ENCODE measurements around the gene CPXM2.

The CPXM2 gene

DNA sequence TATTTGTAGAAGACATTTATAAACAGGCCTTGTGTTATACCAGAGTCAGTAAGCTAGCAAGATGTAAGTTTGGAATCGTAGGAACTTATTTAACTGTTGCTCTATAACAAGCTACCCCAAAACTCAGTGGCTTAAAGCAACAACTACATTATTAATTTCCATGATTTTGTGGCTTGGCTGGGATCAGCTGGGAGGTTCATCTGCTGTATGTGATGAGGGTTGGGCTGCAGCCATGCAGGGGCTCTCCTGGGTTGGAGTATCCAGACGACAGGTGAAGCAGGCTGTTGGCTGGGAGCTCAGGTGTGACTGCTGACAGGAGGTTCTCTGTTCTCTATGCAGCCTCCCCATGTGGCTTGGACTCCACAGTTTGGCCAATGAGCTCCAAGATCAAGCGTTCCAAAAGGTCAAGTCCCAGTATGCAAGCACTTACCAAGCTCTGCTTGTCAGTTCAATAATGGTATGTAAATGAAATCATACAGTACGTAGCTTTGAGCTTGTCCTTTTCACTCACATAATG, 173.0 kb downstream of the CPXM2 start:
- Histone ChIP-seq H3K4me1 (ENCODE audit: control insufficient read depth, insufficient read depth, low read length, poor library complexity, severe bottlenecking) (no peaks in the 10 kb centered on the region), H3K27ac (ENCODE audit: insufficient read depth, low read length, poor library complexity, severe bottlenecking) (no peak overlapping the region), H3K36me3 (ENCODE audit: control insufficient read depth, insufficient read depth, low read length) (no peaks in the 10 kb centered on the region), H3K27me3 (replicated peaks; ENCODE audit: control insufficient read depth, insufficient read depth, low read length, poor library complexity, severe bottlenecking) (no peaks in the 10 kb centered on the region), H3K9me3 (ENCODE audit: control insufficient read depth, low read length) (no peaks in the 10 kb centered on the region), H3K4me3 (ENCODE audit: insufficient read depth, low read depth, low read length, poor library complexity, severe bottlenecking) (no peak overlapping the region)
- DNase-seq: no peak

DNA sequence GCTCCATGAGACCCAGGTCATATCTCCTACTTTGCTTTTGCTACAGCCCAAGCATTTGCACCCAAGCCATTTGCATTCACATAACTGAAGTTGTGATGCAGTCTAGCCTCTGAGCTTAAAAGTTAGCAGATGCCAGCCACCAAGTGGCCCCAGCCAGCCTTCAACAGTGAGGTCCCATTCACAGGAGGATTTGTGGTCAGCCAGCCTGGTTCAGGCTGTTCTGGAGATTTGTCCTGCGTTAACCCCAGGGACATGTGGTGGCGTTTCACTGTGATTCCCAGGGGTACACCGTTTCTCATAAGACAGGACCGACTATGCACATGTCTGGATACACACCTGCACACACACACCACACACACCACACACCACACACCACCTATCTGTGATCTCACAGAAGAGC, 174.3 kb downstream of the CPXM2 start:
- no peaks in the 10 kb centered on the region for H3K36me3 ChIP-seq (ENCODE audit: control insufficient read depth, insufficient read depth, low read length)
- no peaks in the 10 kb centered on the region for H3K9me3 ChIP-seq (ENCODE audit: control insufficient read depth, low read length)
- no peak for DNase-seq
- H3K4me3 ChIP-seq (ENCODE audit: insufficient read depth, low read depth, low read length, poor library complexity, severe bottlenecking): no peak overlapping the region
- H3K4me1 ChIP-seq (ENCODE audit: control insufficient read depth, insufficient read depth, low read length, poor library complexity, severe bottlenecking): no peaks in the 10 kb centered on the region
- no peak overlapping the region for H3K27ac ChIP-seq (ENCODE audit: insufficient read depth, low read length, poor library complexity, severe bottlenecking)
- H3K27me3 ChIP-seq (replicated peaks; ENCODE audit: control insufficient read depth, insufficient read depth, low read length, poor library complexity, severe bottlenecking): no peaks in the 10 kb centered on the region

DNA sequence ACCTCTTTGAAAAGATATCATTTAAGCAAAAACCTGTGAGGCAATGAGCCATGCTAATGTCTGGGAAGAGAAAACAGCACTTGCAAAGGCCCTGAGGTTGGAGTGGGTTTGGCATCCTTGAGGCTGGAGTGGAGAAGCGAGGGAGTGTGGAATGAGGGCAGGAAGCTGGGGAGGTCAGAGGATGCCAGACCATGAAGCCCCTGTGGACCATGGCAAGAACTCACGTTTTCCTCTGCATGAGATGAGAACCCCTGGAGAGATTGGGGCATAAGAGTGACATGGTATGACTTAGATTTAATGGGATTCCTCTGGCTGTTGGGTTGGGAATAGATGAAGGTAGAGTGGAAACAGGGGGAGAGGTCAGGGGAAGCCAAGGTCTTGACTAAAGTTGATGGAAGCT, 176.1 kb downstream of the CPXM2 start:
- H3K4me1 ChIP-seq (ENCODE audit: control insufficient read depth, insufficient read depth, low read length, poor library complexity, severe bottlenecking): no peaks in the 10 kb centered on the region
- H3K27ac ChIP-seq (ENCODE audit: insufficient read depth, low read length, poor library complexity, severe bottlenecking): no peak overlapping the region
- H3K27me3 ChIP-seq (replicated peaks; ENCODE audit: control insufficient read depth, insufficient read depth, low read length, poor library complexity, severe bottlenecking): no peaks in the 10 kb centered on the region
- H3K36me3 ChIP-seq (ENCODE audit: control insufficient read depth, insufficient read depth, low read length): no peaks in the 10 kb centered on the region
- no peaks in the 10 kb centered on the region for H3K9me3 ChIP-seq (ENCODE audit: control insufficient read depth, low read length)
- no peak overlapping the region for H3K4me3 ChIP-seq (ENCODE audit: insufficient read depth, low read depth, low read length, poor library complexity, severe bottlenecking)
- DNase-seq: no peak

DNA sequence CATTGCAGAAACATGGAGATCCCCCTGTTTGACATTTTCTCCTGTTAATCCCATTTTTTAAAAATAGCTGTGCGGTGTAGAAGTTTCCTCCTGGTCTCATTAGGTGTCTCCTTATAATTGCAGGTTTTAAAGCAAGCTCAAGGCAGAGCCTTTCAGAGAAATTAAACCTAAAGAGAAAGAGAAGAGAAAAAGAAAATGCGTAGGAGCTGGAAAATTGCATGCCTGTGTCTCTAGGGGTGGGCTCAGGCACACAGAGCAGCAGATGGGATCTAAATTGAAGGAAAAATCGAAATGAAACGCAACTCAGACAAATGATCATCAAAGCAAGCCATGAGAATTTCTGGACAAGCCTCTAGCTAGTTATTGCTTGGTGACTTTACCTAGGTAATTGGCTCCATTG, 185.4 kb downstream of the CPXM2 start:
- DNase-seq: no peak
- no peaks in the 10 kb centered on the region for H3K4me1 ChIP-seq (ENCODE audit: control insufficient read depth, insufficient read depth, low read length, poor library complexity, severe bottlenecking)

DNA sequence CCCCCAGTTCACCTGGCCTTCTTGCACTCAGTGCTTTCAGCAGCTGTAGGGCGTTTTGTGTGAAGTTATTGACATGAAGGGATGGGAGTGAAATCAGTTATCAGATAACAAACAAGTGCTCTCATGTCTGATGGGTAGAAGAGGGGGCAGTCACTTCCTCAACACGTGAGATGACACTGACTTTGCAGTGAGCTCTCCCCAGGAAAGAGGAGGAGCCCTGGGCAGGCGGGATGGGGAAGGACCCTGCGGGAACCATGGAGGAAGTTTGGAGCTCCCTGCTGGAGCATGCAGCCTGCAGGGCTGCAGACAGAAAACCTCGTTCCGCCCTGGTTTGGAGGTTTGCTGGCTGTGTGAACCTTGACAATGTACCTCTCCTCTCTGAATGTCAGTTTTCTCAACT, 186.8 kb downstream of the CPXM2 start:
- no peaks in the 10 kb centered on the region for H3K9me3 ChIP-seq (ENCODE audit: control insufficient read depth, low read length)
- no peak overlapping the region for H3K4me3 ChIP-seq (ENCODE audit: insufficient read depth, low read depth, low read length, poor library complexity, severe bottlenecking)
- no peaks in the 10 kb centered on the region for H3K36me3 ChIP-seq (ENCODE audit: control insufficient read depth, insufficient read depth, low read length)
- H3K27ac ChIP-seq (ENCODE audit: insufficient read depth, low read length, poor library complexity, severe bottlenecking): no peak overlapping the region
- no peak for DNase-seq
- no peaks in the 10 kb centered on the region for H3K27me3 ChIP-seq (replicated peaks; ENCODE audit: control insufficient read depth, insufficient read depth, low read length, poor library complexity, severe bottlenecking)
- no peaks in the 10 kb centered on the region for H3K4me1 ChIP-seq (ENCODE audit: control insufficient read depth, insufficient read depth, low read length, poor library complexity, severe bottlenecking)

More for the DNA sequence above, 185.4 kb downstream of the CPXM2 start:
- no peak overlapping the region for H3K4me3 ChIP-seq (ENCODE audit: insufficient read depth, low read depth, low read length, poor library complexity, severe bottlenecking)
- H3K27me3 ChIP-seq (replicated peaks; ENCODE audit: control insufficient read depth, insufficient read depth, low read length, poor library complexity, severe bottlenecking): no peaks in the 10 kb centered on the region
- no peaks in the 10 kb centered on the region for H3K36me3 ChIP-seq (ENCODE audit: control insufficient read depth, insufficient read depth, low read length)
- no peak overlapping the region for H3K27ac ChIP-seq (ENCODE audit: insufficient read depth, low read length, poor library complexity, severe bottlenecking)
- H3K9me3 ChIP-seq (ENCODE audit: control insufficient read depth, low read length): no peaks in the 10 kb centered on the region

DNA sequence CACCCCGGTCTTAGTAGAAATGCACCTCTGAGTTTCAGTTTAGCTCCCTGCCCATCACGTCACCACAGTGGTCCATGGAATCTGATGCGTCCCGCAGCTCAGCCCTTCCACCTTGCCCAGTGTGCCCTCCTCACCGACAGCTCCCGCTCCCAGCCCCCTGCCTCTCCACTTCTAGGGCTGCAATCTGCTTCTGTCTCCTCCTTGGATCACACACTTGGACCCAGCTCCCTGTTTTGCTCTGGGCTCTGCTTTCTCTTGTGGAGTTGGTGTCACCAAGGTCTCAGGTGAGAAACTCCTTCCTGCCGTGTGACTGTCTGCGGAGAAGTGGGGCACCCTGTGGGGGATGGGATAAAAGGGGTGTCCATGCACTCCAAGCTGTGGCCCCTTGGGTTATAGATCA, 187.5 kb downstream of the CPXM2 start:
- no peak for DNase-seq
- Histone ChIP-seq H3K36me3 (ENCODE audit: control insufficient read depth, insufficient read depth, low read length) (no peaks in the 10 kb centered on the region), H3K27me3 (replicated peaks; ENCODE audit: control insufficient read depth, insufficient read depth, low read length, poor library complexity, severe bottlenecking) (no peaks in the 10 kb centered on the region), H3K27ac (ENCODE audit: insufficient read depth, low read length, poor library complexity, severe bottlenecking) (no peak overlapping the region), H3K4me1 (ENCODE audit: control insufficient read depth, insufficient read depth, low read length, poor library complexity, severe bottlenecking) (no peaks in the 10 kb centered on the region), H3K9me3 (ENCODE audit: control insufficient read depth, low read length) (no peaks in the 10 kb centered on the region), H3K4me3 (ENCODE audit: insufficient read depth, low read depth, low read length, poor library complexity, severe bottlenecking) (no peak overlapping the region)

DNA sequence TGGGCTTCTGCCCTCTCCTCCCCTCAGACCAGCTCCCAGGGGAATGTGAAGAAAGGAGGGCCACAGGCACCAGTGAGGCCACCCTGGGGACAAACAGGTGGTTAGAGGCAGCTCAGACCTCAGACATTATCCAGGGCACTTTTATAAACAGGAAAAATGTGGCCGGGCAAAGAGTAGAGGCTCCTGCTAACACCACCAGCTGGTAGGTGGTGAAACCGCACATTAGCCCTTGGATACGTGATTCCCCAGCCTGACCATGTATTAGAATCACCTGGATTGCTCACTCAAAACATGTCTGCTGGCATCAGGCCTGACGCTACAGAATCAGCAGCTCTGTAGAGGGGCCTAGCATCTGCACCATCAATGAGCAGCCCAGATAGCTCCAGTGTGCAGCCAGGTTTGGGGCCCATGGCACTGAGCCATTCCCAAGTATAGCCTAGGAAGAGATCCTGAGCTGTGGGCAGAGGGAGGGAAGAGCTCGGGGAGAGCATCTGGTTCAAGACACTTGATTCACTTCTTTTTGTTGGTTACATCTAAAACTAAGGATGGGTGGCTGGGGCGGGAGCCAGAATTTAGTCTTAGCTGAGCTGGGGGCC, 188.3 kb downstream of the CPXM2 start:
- no peaks in the 10 kb centered on the region for H3K27me3 ChIP-seq (replicated peaks; ENCODE audit: control insufficient read depth, insufficient read depth, low read length, poor library complexity, severe bottlenecking)
- no peaks in the 10 kb centered on the region for H3K36me3 ChIP-seq (ENCODE audit: control insufficient read depth, insufficient read depth, low read length)
- H3K9me3 ChIP-seq (ENCODE audit: control insufficient read depth, low read length): no peaks in the 10 kb centered on the region
- no peak overlapping the region for H3K4me3 ChIP-seq (ENCODE audit: insufficient read depth, low read depth, low read length, poor library complexity, severe bottlenecking)
- H3K4me1 ChIP-seq (ENCODE audit: control insufficient read depth, insufficient read depth, low read length, poor library complexity, severe bottlenecking): no peaks in the 10 kb centered on the region
- no peak overlapping the region for H3K27ac ChIP-seq (ENCODE audit: insufficient read depth, low read length, poor library complexity, severe bottlenecking)
- no peak for DNase-seq

Measured in effector memory CD4-positive, alpha-beta T cell (primary cell).